SK-N-SH treated with all-trans-retinoic acid at 6 μM for 48 hours (cell line): ENCODE results near the gene ACSBG1.
"Not testable (repeated sequence)": the region's sequence is repeated elsewhere in the genome, so short reads cannot be mapped to it uniquely, and the experiment has no call there.

Experiments used
- ATAC-seq: fragments of 200-7000 bp; cut with Tn5 transposase; 3 replicates; pipeline ENCODE4 v1.9.1; 2020; ENCODE audit warnings: mild to moderate bottlenecking, moderate library complexity
- ARNTL ChIP-seq: fragments of 450-650 bp; formaldehyde crosslinking; IDR thresholded peaks from 2 replicates; pipeline ENCODE4 v1.5.0; 2020; ENCODE audit warnings: low read depth, mild to moderate bottlenecking, moderate library complexity, borderline replicate concordance
- BACH2 ChIP-seq: fragments of 250-450 bp; sonication (Bioruptor Pico); IDR thresholded peaks from 2 replicates; pipeline ENCODE4 v1.9.0; 2021; ENCODE audit warnings: mild to moderate bottlenecking, borderline replicate concordance
- CREB5 ChIP-seq: fragments of 250-450 bp; sonication (Bioruptor Pico); IDR thresholded peaks from 2 replicates; pipeline ENCODE4 v1.5.1; 2020; ENCODE audit warnings: low read depth, mild to moderate bottlenecking, moderate library complexity
- CSDC2 ChIP-seq: fragments of 250-450 bp; sonication (Bioruptor Pico); IDR thresholded peaks from 2 replicates; pipeline ENCODE4 v1.5.0; 2020; ENCODE audit warnings: mild to moderate bottlenecking, moderate library complexity
- CSRNP3 ChIP-seq: fragments of 250-450 bp; sonication (Bioruptor Pico); IDR thresholded peaks from 2 replicates; pipeline ENCODE4 v1.5.1; 2021; ENCODE audit warnings: mild to moderate bottlenecking, moderate library complexity
- GLIS3 ChIP-seq: fragments of 250-450 bp; sonication (Bioruptor Pico); IDR thresholded peaks from 2 replicates; pipeline ENCODE4 v1.5.0; 2020; ENCODE audit warnings: mild to moderate bottlenecking, moderate library complexity
- ISL1 ChIP-seq: fragments of 250-450 bp; sonication (Bioruptor Pico); IDR thresholded peaks from 2 replicates; pipeline ENCODE4 v2.1.2; 2022; ENCODE audit warnings: mild to moderate bottlenecking, moderate library complexity
- OSR1 ChIP-seq: fragments of 250-450 bp; sonication (Bioruptor Pico); IDR thresholded peaks from 2 replicates; pipeline ENCODE4 v1.8.0; 2022; ENCODE audit warnings: moderate library complexity, mild to moderate bottlenecking, inconsistent platforms
- PATZ1 ChIP-seq: fragments of 250-450 bp; sonication (Bioruptor Pico); IDR thresholded peaks from 2 replicates; pipeline ENCODE4 v1.8.0; 2020; ENCODE audit warnings: mild to moderate bottlenecking, moderate library complexity, borderline replicate concordance
- POU6F1 ChIP-seq: fragments of 250-450 bp; sonication (Bioruptor Pico); IDR thresholded peaks from 2 replicates; pipeline ENCODE4 v1.8.0; 2021; ENCODE audit warnings: low read depth, mild to moderate bottlenecking, moderate library complexity, borderline replicate concordance
- PPARA ChIP-seq: fragments of 250-450 bp; sonication (Bioruptor Pico); IDR thresholded peaks from 2 replicates; pipeline ENCODE4 v1.5.0; 2020; ENCODE audit warnings: mild to moderate bottlenecking, borderline replicate concordance
- RARB ChIP-seq: fragments of 250-450 bp; sonication (Bioruptor Pico); IDR thresholded peaks from 2 replicates; pipeline ENCODE4 v1.8.0; 2021; ENCODE audit warnings: mild to moderate bottlenecking, moderate library complexity
- SNAI2 ChIP-seq: fragments of 250-450 bp; sonication (Bioruptor Pico); IDR thresholded peaks from 2 replicates; pipeline ENCODE4 v1.5.0; 2020; ENCODE audit warnings: mild to moderate bottlenecking, moderate library complexity
- TCF4 ChIP-seq: fragments of 250-450 bp; sonication (Bioruptor Pico); IDR thresholded peaks from 2 replicates; pipeline ENCODE4 v1.8.0; 2021; ENCODE audit warnings: mild to moderate bottlenecking, moderate library complexity, borderline replicate concordance
- TOX ChIP-seq: fragments of 250-450 bp; sonication (Bioruptor Pico); IDR thresholded peaks from 2 replicates; pipeline ENCODE4 v1.8.0; 2021; ENCODE audit warnings: mild to moderate bottlenecking, moderate library complexity, borderline replicate concordance
- TSHZ2 ChIP-seq: fragments of 250-450 bp; sonication (Bioruptor Pico); IDR thresholded peaks from 2 replicates; pipeline ENCODE4 v1.5.0; 2020; ENCODE audit warnings: mild to moderate bottlenecking, moderate library complexity
- ZFP3 ChIP-seq: fragments of 250-450 bp; sonication (Bioruptor Pico); IDR thresholded peaks from 2 replicates; pipeline ENCODE4 v1.5.0; 2020; ENCODE audit warnings: mild to moderate bottlenecking, moderate library complexity
- ZFP30 ChIP-seq: fragments of 450-650 bp; formaldehyde crosslinking; IDR thresholded peaks from 2 replicates; pipeline ENCODE4 v1.5.0; 2022; ENCODE audit warnings: mild to moderate bottlenecking, moderate library complexity
- ZNF565 ChIP-seq: fragments of 450-650 bp; formaldehyde crosslinking; conservative IDR thresholded peaks from 2 replicates; pipeline ENCODE4 v1.5.0; 2020; ENCODE audit warnings: low read depth, mild to moderate bottlenecking, moderate library complexity
- ZNF70 ChIP-seq: fragments of 450-650 bp; formaldehyde crosslinking; IDR thresholded peaks from 2 replicates; pipeline ENCODE4 v1.5.0; 2020; ENCODE audit warnings: mild to moderate bottlenecking, moderate library complexity
- ZNF8 ChIP-seq: fragments of 450-650 bp; formaldehyde crosslinking; IDR thresholded peaks from 2 replicates; pipeline ENCODE4 v1.5.0; 2020; ENCODE audit warnings: mild to moderate bottlenecking, moderate library complexity

ACSBG1 gene

GRCh38 chr15:78247911-78248310 lies 13.5 kb upstream of the ACSBG1 start:
- TF ChIP-seq TOX (CRISPR knock-in tag) (no peak), ZNF8 (CRISPR knock-in tag) (no peak), SNAI2 (CRISPR knock-in tag) (no peak), ZNF565 (no peak), PPARA (no peak), ZNF70 (CRISPR knock-in tag) (no peak), TCF4 (no peak), CSDC2 (CRISPR knock-in tag) (no peak), BACH2 (no peak), ZFP3 (CRISPR knock-in tag) (no peak), CSRNP3 (CRISPR knock-in tag) (no peak), ARNTL (CRISPR knock-in tag) (no peak), GLIS3 (no peak), CREB5 (CRISPR knock-in tag) (no peak), ZFP30 (CRISPR knock-in tag) (no peak), ISL1 (CRISPR knock-in tag) (no peak), RARB (CRISPR knock-in tag) (no peak), POU6F1 (CRISPR knock-in tag) (no peak)
- no peak for ATAC-seq

- not testable (repeated sequence) for ATAC-seq
These were observed 11.7 kb upstream of the ACSBG1 start for GRCh38 chr15:78245976-78246620.

- not testable (repeated sequence) for ATAC-seq
These were observed 11.0 kb upstream of the ACSBG1 start for GRCh38 chr15:78245392-78245791.

- ATAC-seq: no peak
- TF ChIP-seq SNAI2 (CRISPR knock-in tag) (no peak), ARNTL (CRISPR knock-in tag) (no peak), ZNF8 (CRISPR knock-in tag) (no peak), PPARA (no peak), OSR1 (CRISPR knock-in tag) (no peak), ZNF565 (no peak), TSHZ2 (CRISPR knock-in tag) (no peak), PATZ1 (no peak)
These were observed 10.5 kb upstream of the ACSBG1 start for GRCh38 chr15:78244893-78245292.
